SK-N-SH treated with all-trans-retinoic acid at 6 μM for 48 hours (cell line): Measurements from ENCODE around the gene BEGAIN.

Experiments
- ATAC-seq: fragments of 200-7000 bp; cut with Tn5 transposase; 3 replicates; pipeline ENCODE4 v1.9.1; 2020; ENCODE audit warnings: mild to moderate bottlenecking, moderate library complexity
- BACH2 ChIP-seq: fragments of 250-450 bp; sonication (Bioruptor Pico); IDR thresholded peaks from 2 replicates; pipeline ENCODE4 v1.9.0; 2021; ENCODE audit warnings: mild to moderate bottlenecking, borderline replicate concordance
- CREB5 ChIP-seq: fragments of 250-450 bp; sonication (Bioruptor Pico); IDR thresholded peaks from 2 replicates; pipeline ENCODE4 v1.5.1; 2020; ENCODE audit warnings: low read depth, mild to moderate bottlenecking, moderate library complexity
- CSRNP3 ChIP-seq: fragments of 250-450 bp; sonication (Bioruptor Pico); IDR thresholded peaks from 2 replicates; pipeline ENCODE4 v1.5.1; 2021; ENCODE audit warnings: mild to moderate bottlenecking, moderate library complexity
- GLIS3 ChIP-seq: fragments of 250-450 bp; sonication (Bioruptor Pico); IDR thresholded peaks from 2 replicates; pipeline ENCODE4 v1.5.0; 2020; ENCODE audit warnings: mild to moderate bottlenecking, moderate library complexity
- ISL1 ChIP-seq: fragments of 250-450 bp; sonication (Bioruptor Pico); IDR thresholded peaks from 2 replicates; pipeline ENCODE4 v2.1.2; 2022; ENCODE audit warnings: mild to moderate bottlenecking, moderate library complexity
- OSR1 ChIP-seq: fragments of 250-450 bp; sonication (Bioruptor Pico); IDR thresholded peaks from 2 replicates; pipeline ENCODE4 v1.8.0; 2022; ENCODE audit warnings: moderate library complexity, mild to moderate bottlenecking, inconsistent platforms
- PATZ1 ChIP-seq: fragments of 250-450 bp; sonication (Bioruptor Pico); IDR thresholded peaks from 2 replicates; pipeline ENCODE4 v1.8.0; 2020; ENCODE audit warnings: mild to moderate bottlenecking, moderate library complexity, borderline replicate concordance
- POU6F1 ChIP-seq: fragments of 250-450 bp; sonication (Bioruptor Pico); IDR thresholded peaks from 2 replicates; pipeline ENCODE4 v1.8.0; 2021; ENCODE audit warnings: low read depth, mild to moderate bottlenecking, moderate library complexity, borderline replicate concordance
- TCF4 ChIP-seq: fragments of 250-450 bp; sonication (Bioruptor Pico); IDR thresholded peaks from 2 replicates; pipeline ENCODE4 v1.8.0; 2021; ENCODE audit warnings: mild to moderate bottlenecking, moderate library complexity, borderline replicate concordance
- TOX ChIP-seq: fragments of 250-450 bp; sonication (Bioruptor Pico); IDR thresholded peaks from 2 replicates; pipeline ENCODE4 v1.8.0; 2021; ENCODE audit warnings: mild to moderate bottlenecking, moderate library complexity, borderline replicate concordance
- TSHZ2 ChIP-seq: fragments of 250-450 bp; sonication (Bioruptor Pico); IDR thresholded peaks from 2 replicates; pipeline ENCODE4 v1.5.0; 2020; ENCODE audit warnings: mild to moderate bottlenecking, moderate library complexity
- ZC3H10 ChIP-seq: fragments of 250-450 bp; sonication (Bioruptor Pico); IDR thresholded peaks from 2 replicates; pipeline ENCODE4 v1.5.1; 2021; ENCODE audit warnings: mild to moderate bottlenecking, moderate library complexity
- ZFP30 ChIP-seq: fragments of 450-650 bp; formaldehyde crosslinking; IDR thresholded peaks from 2 replicates; pipeline ENCODE4 v1.5.0; 2022; ENCODE audit warnings: mild to moderate bottlenecking, moderate library complexity
- ZNF565 ChIP-seq: fragments of 450-650 bp; formaldehyde crosslinking; conservative IDR thresholded peaks from 2 replicates; pipeline ENCODE4 v1.5.0; 2020; ENCODE audit warnings: low read depth, mild to moderate bottlenecking, moderate library complexity
- ZNF70 ChIP-seq: fragments of 450-650 bp; formaldehyde crosslinking; IDR thresholded peaks from 2 replicates; pipeline ENCODE4 v1.5.0; 2020; ENCODE audit warnings: mild to moderate bottlenecking, moderate library complexity
- ZNF8 ChIP-seq: fragments of 450-650 bp; formaldehyde crosslinking; IDR thresholded peaks from 2 replicates; pipeline ENCODE4 v1.5.0; 2020; ENCODE audit warnings: mild to moderate bottlenecking, moderate library complexity

Gene BEGAIN

GRCh38 chr14:100605230-100605629 is 18.0 kb upstream of the BEGAIN start (continued):
- TF ChIP-seq TSHZ2 (CRISPR knock-in tag) (no peak), TCF4 (CRISPR knock-in tag) (no peak)
- TF ChIP-seq, all 23 proteins: peak for 0

GRCh38 chr14:100604709-100605108 is 17.5 kb upstream of the BEGAIN start:
- no peak for ATAC-seq
- no peak for TF ChIP-seq ISL1 (CRISPR knock-in tag)

GRCh38 chr14:100604121-100604501 is 16.9 kb upstream of the BEGAIN start:
- no peak for ATAC-seq
- no peak for TF ChIP-seq PATZ1 (CRISPR knock-in tag)

GRCh38 chr14:100603341-100604120 is 16.3 kb upstream of the BEGAIN start:
- no peak for ATAC-seq
- TF ChIP-seq POU6F1 (CRISPR knock-in tag): no peak
- no peak for TF ChIP-seq GLIS3 (CRISPR knock-in tag)
- no peak for TF ChIP-seq CSRNP3 (CRISPR knock-in tag)
- TF ChIP-seq ZC3H10 (CRISPR knock-in tag): no peak
- TF ChIP-seq ZNF8 (CRISPR knock-in tag): no peak
- TF ChIP-seq OSR1 (CRISPR knock-in tag): no peak
- TF ChIP-seq TOX: no peak
- no peak for TF ChIP-seq CREB5 (CRISPR knock-in tag)
- no peak for TF ChIP-seq ZNF565 (CRISPR knock-in tag)
- TF ChIP-seq BACH2 (CRISPR knock-in tag): no peak
- TF ChIP-seq TSHZ2 (CRISPR knock-in tag): no peak
- TF ChIP-seq ISL1 (CRISPR knock-in tag): no peak
- no peak for TF ChIP-seq ZNF70 (CRISPR knock-in tag)
- no peak for TF ChIP-seq ZFP30
- no peak for TF ChIP-seq PATZ1 (CRISPR knock-in tag)
